Measurements from ENCODE around the gene STX1A. TPM values are rescaled to one million over a fixed set of nuclear protein-coding genes. Genes with fewer than 3 reads are reported as not detected.

The STX1A gene
- total RNA-seq (2022; extraction: Qiagen RNA extraction), result 68.6 to 73.4 TPM (median 71.1 TPM) in 5 replicates

GRCh38 chr7:73718905-73719805, at the start of gene STX1A:
Gene STX1A (minus strand): TSS chr7:73719669. CDS start chr7:73719631, 38 bp downstream.

GRCh38 chr7:73738612-73739386, 19.3 kb upstream of the STX1A start, which contains the start of gene ABHD11:
Gene ABHD11 (minus strand): TSS chr7:73738802. CDS start chr7:73738770, 32 bp downstream.

GRCh38 chr7:73683056-73683787, 36.2 kb downstream of the STX1A start, which contains the start of the genes BUD23 and DNAJC30:
Gene BUD23 (plus strand): TSS chr7:73683597. CDS start chr7:73683626, 29 bp downstream.
Gene DNAJC30 (minus strand): TSS chr7:73683453. CDS start chr7:73683423, 30 bp downstream.

GRCh38 chr7:73667344-73668102, 51.9 kb downstream of the STX1A start, which contains the start of gene VPS37D:
Gene VPS37D (plus strand): TSS chr7:73667831. CDS start chr7:73667959, 128 bp downstream.

Other genes starting within 250 kb of the STX1A start
- 49.4 to 74.8 TPM (median 54.3 TPM) in 5 replicates for gene BAZ1B, start 197.4 kb downstream of the STX1A start, total RNA-seq (2022; extraction: Qiagen RNA extraction)
- 59.8 to 73.6 TPM (median 68.5 TPM) in 5 replicates for gene BCL7B, start 162.0 kb downstream of the STX1A start, total RNA-seq (2022; extraction: Qiagen RNA extraction)
- 49.3 to 61.5 TPM (median 51.4 TPM) in 5 replicates for gene TBL2, start 141.1 kb downstream of the STX1A start, total RNA-seq (2022; extraction: Qiagen RNA extraction)
- gene MLXIPL, start 95.1 kb downstream of the STX1A start, total RNA-seq (2022; extraction: Qiagen RNA extraction), result 0.75 to 1.2 TPM (median 1.1 TPM) in 5 replicates
- gene VPS37D, start 51.8 kb downstream of the STX1A start, total RNA-seq (2022; extraction: Qiagen RNA extraction), result 3.1 to 5.7 TPM (median 4.8 TPM) in 5 replicates
- 7.5 to 10.1 TPM (median 9.8 TPM) in 5 replicates for gene DNAJC30, start 36.2 kb downstream of the STX1A start, total RNA-seq (2022; extraction: Qiagen RNA extraction)
- 123 to 168 TPM (median 132 TPM) in 5 replicates for gene BUD23, start 36.1 kb downstream of the STX1A start, total RNA-seq (2022; extraction: Qiagen RNA extraction)
- 20.5 to 27.5 TPM (median 25.9 TPM) in 5 replicates for gene ABHD11, start 19.1 kb upstream of the STX1A start, total RNA-seq (2022; extraction: Qiagen RNA extraction)
- 1.6 to 3.8 TPM (median 3.4 TPM) in 5 replicates for gene CLDN3, start 50.6 kb upstream of the STX1A start, total RNA-seq (2022; extraction: Qiagen RNA extraction)
- gene CLDN4, start 111.3 kb upstream of the STX1A start, total RNA-seq (2022; extraction: Qiagen RNA extraction), result 3.7 to 5.3 TPM (median 4.3 TPM) in 5 replicates
- 8.2 to 12.9 TPM (median 9.9 TPM) in 5 replicates for gene METTL27, start 122.8 kb upstream of the STX1A start, total RNA-seq (2022; extraction: Qiagen RNA extraction)
- 0.10 to 0.28 TPM (median 0.13 TPM) in 3 of 5 replicates, not detected in the others for gene TMEM270, start 141.5 kb upstream of the STX1A start, total RNA-seq (2022; extraction: Qiagen RNA extraction)

Data from A549 treated with Hydrocortisone at 1 μM for 4 hours (cell line).